PC-3 (cell line): ENCODE data around the gene NTM. TPM values are rescaled to one million over a fixed set of nuclear protein-coding genes. Genes with fewer than 3 reads are reported as not detected.
A peak's percentile ranks its signal among the peaks of the same experiment; 100 is the strongest.

Source experiments
- ATAC-seq: fragments of 200-7000 bp; cut with Tn5 transposase; 2 replicates; pipeline ENCODE4 v1.9.1; 2020; ENCODE audit warnings: mild to moderate bottlenecking, moderate library complexity
- BruUV-seq: library from RNA; stranded (reverse); fragments of 400-500 nt; replicated peaks from 2 replicates; lab custom pipeline; 2021; lab: Mats Ljungman, UMichigan
- CTCF ChIA-PET: fragments of 300-600 bp; sonication (Branson Sonifier 250); formaldehyde crosslinking; loops from one replicate; lab custom pipeline; 2022; ENCODE audit warnings: antibody characterized with exemption; lab: Charles Lee
- POLR2A ChIA-PET: fragments of 300-600 bp; sonication (Branson Sonifier 250); formaldehyde crosslinking; loops from one replicate; lab custom pipeline; 2022; ENCODE audit warnings: antibody characterized with exemption; ENCODE audit not compliant: unreplicated experiment; lab: Charles Lee
- DNase-seq: peaks from one replicate; pipeline ENCODE4 v3.0.0-alpha.2; 2015
- H2AFZ ChIP-seq: fragments of 300-600 bp; sonication (generic); 2 replicates; pipeline ENCODE4 v1.6.0; 2016; ENCODE audit warnings: antibody characterized with exemption, low read length
- H3F3A ChIP-seq: fragments of 300-600 bp; sonication (generic); one replicate; pipeline ENCODE4 v1.6.0; 2017; ENCODE audit warnings: antibody characterized with exemption, low read length, control low read depth, mild to moderate bottlenecking; ENCODE audit not compliant: unreplicated experiment
- H3K27ac ChIP-seq: fragments of 300-600 bp; sonication (generic); 2 replicates; pipeline ENCODE4 v1.5.1; 2016; ENCODE audit warnings: mild to moderate bottlenecking, low read length
- H3K27me3 ChIP-seq: fragments of 300-600 bp; sonication (generic); 2 replicates; pipeline ENCODE4 v1.6.1; 2016; ENCODE audit warnings: low read length, mixed read lengths
- H3K36me3 ChIP-seq: fragments of 300-600 bp; sonication (generic); 2 replicates; pipeline ENCODE4 v1.6.1; 2016; ENCODE audit warnings: low read depth, mixed run types, low read length, mixed read lengths
- H3K4me1 ChIP-seq: fragments of 300-600 bp; sonication (generic); 2 replicates; pipeline ENCODE4 v1.5.1; 2016; ENCODE audit warnings: low read length; ENCODE audit not compliant: insufficient read depth
- H3K4me2 ChIP-seq: fragments of 300-600 bp; sonication (generic); 2 replicates; pipeline ENCODE4 v1.6.0; 2016; ENCODE audit warnings: low read length
- H3K4me3 ChIP-seq: fragments of 300-600 bp; sonication (generic); 2 replicates; pipeline ENCODE4 v1.5.1; 2016; ENCODE audit warnings: mild to moderate bottlenecking, low read length, mixed read lengths
- H3K79me2 ChIP-seq: fragments of 300-600 bp; sonication (generic); 2 replicates; pipeline ENCODE4 v1.6.1; 2017; ENCODE audit warnings: low read length, mixed read lengths
- H3K9ac ChIP-seq: fragments of 300-600 bp; sonication (generic); 2 replicates; pipeline ENCODE4 v1.6.0; 2016; ENCODE audit warnings: mild to moderate bottlenecking, low read length
- H3K9me2 ChIP-seq: fragments of 300-600 bp; sonication (generic); replicated peaks from 2 replicates; pipeline ENCODE4 v1.6.1; 2016; ENCODE audit warnings: mixed run types, low read length, mixed read lengths
- H3K9me3 ChIP-seq: fragments of 300-600 bp; sonication (generic); 2 replicates; pipeline ENCODE4 v1.6.1; 2016; ENCODE audit warnings: low read length, mixed read lengths
- H4K20me1 ChIP-seq: fragments of 300-600 bp; sonication (generic); 2 replicates; pipeline ENCODE4 v1.6.1; 2016; ENCODE audit warnings: low read length, mixed read lengths
- CTCF ChIP-seq: fragments of 300-600 bp; sonication (generic); conservative IDR thresholded peaks from 2 replicates; pipeline ENCODE4 v1.5.1; 2017; ENCODE audit warnings: antibody characterized with exemption, low read depth, mild to moderate bottlenecking, low read length
- EZH2 ChIP-seq: fragments of 300-600 bp; sonication (generic); IDR thresholded peaks from one replicate; pipeline ENCODE4 v1.6.1; 2017; ENCODE audit warnings: antibody characterized with exemption, mild to moderate bottlenecking, low read length; ENCODE audit not compliant: unreplicated experiment
- EZH2phosphoT487 ChIP-seq: fragments of 300-600 bp; sonication (generic); IDR thresholded peaks from 2 replicates; pipeline ENCODE4 v1.6.1; 2018; ENCODE audit warnings: mild to moderate bottlenecking, antibody characterized with exemption, low read length, borderline replicate concordance
- intact Hi-C: fragments of 100-400 bp; cut with micrococcal nuclease; formaldehyde crosslinking; loops from 2 replicates; pipeline ENCODE4 v1.9.0; 2023
- total RNA-seq: library from RNA; depleted of rRNA; stranded (reverse); fragments of >200 nt; gene quantifications from 2 replicates; pipeline ENCODE4 v1.2.3, GENCODE V29; 2014

NTM gene
- total RNA-seq, 1 experiment from 2014 or later: not detected

GRCh38 chr11:132123854-132124835 lies 753.7 kb downstream of the NTM start:
- no peak overlapping the region for H2AFZ ChIP-seq
- H3K36me3 ChIP-seq: no peaks in the 10 kb centered on the region
- H3K9me3 ChIP-seq: no peaks in the 10 kb centered on the region; the same call in 1 of the 2 replicates
- peaks cover 8% of the 10 kb centered on the region for H3K4me1 ChIP-seq
- DNase-seq: no peak
- no peak overlapping the region for H3K4me3 ChIP-seq
- BruUV-seq: no TSS peak
- CTCF ChIA-PET: no interaction called here
- ATAC-seq: no peak
- no peaks in the 10 kb centered on the region for H3F3A ChIP-seq
- no peak overlapping the region for H3K4me2 ChIP-seq
- TF ChIP-seq EZH2phosphoT487 (no peak), CTCF (peak; percentile 26; the same call in 1 of the 2 replicates), EZH2 (no peak)
- no peaks in the 10 kb centered on the region for H3K9me2 ChIP-seq
- H4K20me1 ChIP-seq: no peaks in the 10 kb centered on the region
- POLR2A ChIA-PET: no interaction called here
- no peaks in the 10 kb centered on the region for H3K27me3 ChIP-seq
- H3K27ac ChIP-seq: no peak overlapping the region
- intact Hi-C loops: no loop called here
- no peaks in the 10 kb centered on the region for H3K79me2 ChIP-seq
- no peak overlapping the region for H3K9ac ChIP-seq

GRCh38 chr11:132125988-132126871 lies 755.8 kb downstream of the NTM start:
- no peaks in the 10 kb centered on the region for H3F3A ChIP-seq
- TF ChIP-seq EZH2 (no peak), CTCF (no peak), EZH2phosphoT487 (no peak)
- H3K27ac ChIP-seq: no peak overlapping the region
- BruUV-seq: no TSS peak
- DNase-seq (peak; percentile 11), ATAC-seq (peak; percentile 38)
- H3K27me3 ChIP-seq: no peaks in the 10 kb centered on the region
- peak overlapping the region; percentile 30; the same call in 1 of the 2 replicates for H3K4me2 ChIP-seq
- H3K4me1 ChIP-seq: peaks cover 8% of the 10 kb centered on the region
- 0 out of 2 replicates have a peak overlapping the region, but pooled peaks have one; percentile 3 for H3K9ac ChIP-seq
- POLR2A ChIA-PET: interaction anchor here (1.3 kb wide), 1 partner anchor 14 kb away, joined by 5 read pairs; no protein-coding TSS in a partner anchor
- intact Hi-C loops: loop anchor here (5.0 kb wide), 1 partner anchor 204 kb away; no protein-coding TSS in a partner anchor
- no peaks in the 10 kb centered on the region for H3K79me2 ChIP-seq
- H3K9me2 ChIP-seq: no peaks in the 10 kb centered on the region
- no peaks in the 10 kb centered on the region for H3K36me3 ChIP-seq
- CTCF ChIA-PET: interaction anchor here (1.3 to 1.6 kb wide), 2 partner anchors 258 to 378 kb away, joined by 5 to 9 read pairs; no protein-coding TSS in a partner anchor
- no peaks in the 10 kb centered on the region for H4K20me1 ChIP-seq
- no peaks in the 10 kb centered on the region; the same call in 1 of the 2 replicates for H3K9me3 ChIP-seq
- H2AFZ ChIP-seq: peak overlapping the region; percentile 68
- H3K4me3 ChIP-seq: 0 out of 2 replicates have a peak overlapping the region, but pooled peaks have one; percentile 21
